Transverse colon (tissue), 4 donors: Measurements from ENCODE around the gene TBCD. TPM values are rescaled to one million over a fixed set of nuclear protein-coding genes. Genes with fewer than 3 reads are reported as not detected.

Experiments used
- DNase-seq: peaks from one replicate; pipeline ENCODE4 v3.0.0-alpha.2; 2019
- H3K27ac ChIP-seq, 4 donors: fragments of 200-600 bp; sonication (generic); 2 replicates each; pipeline ENCODE4 v1.5.1; 2016 to 2018; ENCODE audit warnings: inconsistent platforms in 4 of 4
- H3K27me3 ChIP-seq: fragments of 200-600 bp; sonication (generic); 2 replicates; pipeline ENCODE4 v1.5.1; 2017; ENCODE audit warnings: inconsistent platforms
- H3K36me3 ChIP-seq, 4 donors: fragments of 200-600 bp; sonication (generic); 2 replicates each; pipeline ENCODE4 v1.5.1; 2017 to 2019; ENCODE audit warnings: inconsistent platforms in 4 of 4
- H3K4me1 ChIP-seq, 4 donors: fragments of 200-600 bp; sonication (generic); 2 replicates each; pipeline ENCODE4 v1.5.1; 2017 to 2020; ENCODE audit warnings: inconsistent platforms in 4 of 4
- H3K4me3 ChIP-seq, 4 donors: fragments of 200-600 bp; sonication (generic); 1 replicate in 1 of 4; 2 replicates in 3 of 4; pipeline versions ENCODE4 v1.5.1 to v1.6.1; 2017 to 2019; ENCODE audit warnings: inconsistent platforms in 4 of 4
- H3K9me3 ChIP-seq, 2 donors: fragments of 200-600 bp; sonication (generic); 2 replicates each; pipeline ENCODE4 v1.5.1; 2017 to 2019; ENCODE audit warnings: inconsistent platforms in 2 of 2
- EP300 ChIP-seq: sonication (generic); formaldehyde crosslinking; IDR thresholded peaks from one replicate; pipeline ENCODE4 v1.6.1; 2017; ENCODE audit warnings: antibody characterized with exemption, low read depth
- POLR2A ChIP-seq: fragments of 450-650 bp; IDR thresholded peaks from one replicate; pipeline ENCODE4 v1.6.1; 2016; ENCODE audit warnings: antibody characterized with exemption, mild to moderate bottlenecking, moderate library complexity
- POLR2AphosphoS5 ChIP-seq, 3 donors: sonication (generic); formaldehyde crosslinking; IDR thresholded peaks; one replicate each; pipeline ENCODE4 v1.6.1; 2016; ENCODE audit warnings: antibody characterized with exemption in 3 of 3
- WGBS, 2 donors: methylation state at CpG; one replicate each; pipeline ENCODE4 v1.1.5; 2018; ENCODE audit warnings: low coverage in 1 of 2; 5-methylcytosine and 5-hydroxymethylcytosine counted together
- in situ Hi-C, 4 donors: fragments of 200-750 bp; cut with MboI; loops; one replicate each; pipeline versions ENCODE4 v1.15.0 to v1.15.1; 2017; ENCODE audit warnings: low sequenced_read_pairs in 3 of 4, low pct_ligation_motif_present in 1 of 4, low pct_unique_long_range_greater_than_20kb in 1 of 4
- intact Hi-C: fragments of 100-400 bp; cut with DNase I; formaldehyde crosslinking; loops from one replicate; pipeline ENCODE4 v1.15.1; 2023; ENCODE audit warnings: low total_unique reads
- total RNA-seq, 4 donors: library from RNA; depleted of rRNA; stranded (reverse); fragments of >200 nt; gene quantifications; one replicate each; pipeline ENCODE4 v1.1.0, GENCODE V29; 2016
- TF ChIP-seq, protein P1 (sequence below), 5 experiments: fragments of 200-600 bp in 3 of 5; fragments of 450-650 bp in 2 of 5; sonication (generic) in 3 of 5; IDR thresholded peaks; 1 replicate in 2 of 5; 2 replicates in 3 of 5; pipeline ENCODE4 v1.5.1; 2016 to 2017; ENCODE audit warnings: antibody characterized with exemption in 5 of 5, inconsistent platforms in 3 of 5, mild to moderate bottlenecking in 2 of 5, moderate library complexity in 1 of 5

The TBCD gene
- total RNA-seq, 4 donors from 2014 or later, result 38.6 to 104 (median 39.8) TPM

DNA sequence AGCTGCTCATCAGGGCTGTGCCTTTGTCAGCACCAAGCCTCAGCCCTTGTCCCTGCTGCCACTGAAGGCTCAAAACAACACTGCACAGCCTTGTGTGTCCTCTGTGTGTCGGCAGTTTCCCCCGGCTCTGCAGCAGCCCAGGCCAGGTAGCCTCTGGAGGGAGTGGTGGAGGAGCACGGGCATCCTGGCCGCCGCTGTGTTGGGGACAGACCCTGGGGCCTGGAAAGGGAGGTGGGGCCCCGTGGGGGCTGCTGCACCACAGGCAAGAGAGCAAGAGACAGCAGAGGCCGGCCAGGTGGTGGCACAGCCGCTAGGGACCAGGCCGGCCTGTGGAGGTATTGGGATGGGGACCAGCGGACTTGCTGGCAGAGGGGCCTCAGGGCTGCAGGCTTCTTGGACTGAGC is 184.9 kb downstream of the TBCD start:
- intact Hi-C loops, result no loop called here
- Histone ChIP-seq H3K36me3 (peaks cover 0 to 11% (median 0%) of the 10 kb centered on the region in 4 donors), H3K27me3 (no peaks in the 10 kb centered on the region), H3K4me3 (no peak overlapping the region), H3K9me3 (no peaks in the 10 kb centered on the region), H3K4me1 (no peaks in the 10 kb centered on the region), H3K27ac (no peak overlapping the region)
- peak; percentile 5 for DNase-seq
- in situ Hi-C loops, result no loop called here
- TF ChIP-seq POLR2AphosphoS5 (IDR thresholded peaks at IDR 0.05) (no peak), POLR2A (no peak), EP300 (no peak)
- TF ChIP-seq, protein P1, sequence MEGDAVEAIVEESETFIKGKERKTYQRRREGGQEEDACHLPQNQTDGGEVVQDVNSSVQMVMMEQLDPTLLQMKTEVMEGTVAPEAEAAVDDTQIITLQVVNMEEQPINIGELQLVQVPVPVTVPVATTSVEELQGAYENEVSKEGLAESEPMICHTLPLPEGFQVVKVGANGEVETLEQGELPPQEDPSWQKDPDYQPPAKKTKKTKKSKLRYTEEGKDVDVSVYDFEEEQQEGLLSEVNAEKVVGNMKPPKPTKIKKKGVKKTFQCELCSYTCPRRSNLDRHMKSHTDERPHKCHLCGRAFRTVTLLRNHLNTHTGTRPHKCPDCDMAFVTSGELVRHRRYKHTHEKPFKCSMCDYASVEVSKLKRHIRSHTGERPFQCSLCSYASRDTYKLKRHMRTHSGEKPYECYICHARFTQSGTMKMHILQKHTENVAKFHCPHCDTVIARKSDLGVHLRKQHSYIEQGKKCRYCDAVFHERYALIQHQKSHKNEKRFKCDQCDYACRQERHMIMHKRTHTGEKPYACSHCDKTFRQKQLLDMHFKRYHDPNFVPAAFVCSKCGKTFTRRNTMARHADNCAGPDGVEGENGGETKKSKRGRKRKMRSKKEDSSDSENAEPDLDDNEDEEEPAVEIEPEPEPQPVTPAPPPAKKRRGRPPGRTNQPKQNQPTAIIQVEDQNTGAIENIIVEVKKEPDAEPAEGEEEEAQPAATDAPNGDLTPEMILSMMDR (IDR thresholded peaks at IDR 0.05), result no peak
- 93% methylated on average over 10 of the region's 10 CpGs; no CpG with 5 or more reads in 1 of the 2 donors for WGBS, 2 donors

DNA sequence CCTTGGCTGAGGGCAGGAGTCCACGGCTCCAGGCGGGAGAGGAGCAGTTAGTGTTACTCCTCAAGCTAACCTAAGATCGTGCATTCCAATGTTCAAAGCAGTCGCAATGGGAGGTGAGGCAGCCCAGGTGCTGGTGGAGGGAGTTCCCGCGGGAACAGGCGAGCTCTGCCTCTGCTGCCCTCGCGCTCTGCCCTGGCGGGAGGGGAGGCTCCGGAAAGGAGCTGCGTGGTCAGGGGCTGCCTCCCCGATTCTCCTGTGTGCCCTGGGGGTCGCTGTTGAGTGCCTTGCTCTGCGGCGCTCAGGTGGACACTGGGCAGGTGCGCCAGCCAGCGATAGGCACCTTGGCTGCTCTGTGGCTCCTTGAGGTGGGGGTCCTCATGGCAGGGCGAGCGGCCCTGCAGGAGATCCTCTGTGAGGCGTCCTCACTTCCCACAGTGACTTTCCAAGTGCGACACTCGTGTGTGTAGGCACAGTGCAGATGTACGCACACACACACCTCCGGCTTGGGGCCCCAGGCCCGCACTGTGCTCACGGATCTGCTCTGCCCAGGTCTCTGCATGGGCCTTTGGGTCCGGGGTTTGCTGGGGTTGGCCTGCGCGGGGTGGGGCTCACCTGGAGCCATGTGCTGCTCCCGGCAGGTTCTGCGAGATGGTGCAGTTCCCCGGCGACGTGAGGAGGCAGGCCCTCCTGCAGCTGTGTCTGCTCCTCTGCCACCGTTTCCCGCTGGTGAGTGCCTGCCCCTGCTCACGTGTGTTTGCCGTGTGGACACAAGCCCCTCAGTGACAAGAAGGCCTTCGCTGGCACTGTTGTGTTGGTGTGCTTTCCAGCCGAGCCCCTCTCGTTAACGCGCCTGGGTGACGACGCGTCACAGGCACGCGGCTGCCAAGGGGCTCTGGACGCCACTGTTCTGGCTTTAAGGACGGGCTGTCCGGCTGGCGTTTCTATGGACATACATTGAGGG is 185.8 kb downstream of the TBCD start:
- in situ Hi-C loops, result no loop called here
- Histone ChIP-seq H3K9me3 (no peaks in the 10 kb centered on the region), H3K36me3 (peaks cover 0 to 13% (median 4%) of the 10 kb centered on the region in 4 donors), H3K4me1 (no peaks in the 10 kb centered on the region), H3K27me3 (no peaks in the 10 kb centered on the region), H3K4me3 (no peak overlapping the region), H3K27ac (no peak overlapping the region)
- peak; percentile 6 for DNase-seq
- WGBS, 2 donors, result 90 to 94% methylated on average over 2 to 49 of the region's 53 CpGs
- TF ChIP-seq POLR2AphosphoS5 (IDR thresholded peaks at IDR 0.05) (no peak), POLR2A (no peak), EP300 (no peak)
- TF ChIP-seq, protein P1 (IDR thresholded peaks at IDR 0.05), result no peak
- intact Hi-C loops, result no loop called here

DNA sequence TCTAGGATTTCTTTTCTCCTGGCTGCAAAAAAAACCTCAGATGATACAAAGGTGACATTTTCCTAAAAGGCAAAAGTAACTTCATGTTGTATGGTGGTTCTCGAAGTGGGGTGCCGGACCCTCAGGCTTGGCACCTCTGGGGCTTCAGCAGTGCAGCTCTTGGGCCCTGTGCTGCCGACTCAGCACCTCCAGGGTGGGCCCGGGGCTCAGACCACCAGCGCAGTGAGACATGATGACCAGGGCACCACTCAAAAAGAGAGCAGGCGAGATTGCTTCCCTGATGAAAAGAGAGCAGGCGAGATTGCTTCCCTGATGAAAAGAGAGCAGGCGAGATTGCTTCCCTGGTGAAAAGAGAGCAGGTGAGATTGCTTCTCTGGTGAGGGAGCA is 186.6 kb downstream of the TBCD start:
- 92% methylated on average over 8 of the region's 8 CpGs; no CpG with 5 or more reads in 1 of the 2 donors for WGBS, 2 donors
- peaks cover 0 to 21% (median 4%) of the 10 kb centered on the region in 4 donors for H3K36me3 ChIP-seq
- no peaks in the 10 kb centered on the region for H3K4me1 ChIP-seq
- H3K4me3 ChIP-seq, result no peak overlapping the region
- TF ChIP-seq POLR2A (no peak), EP300 (no peak), POLR2AphosphoS5 (IDR thresholded peaks at IDR 0.05) (no peak)
- TF ChIP-seq, protein P1 (IDR thresholded peaks at IDR 0.05), result no peak
- no peak for DNase-seq
- intact Hi-C loops, result no loop called here
- no peaks in the 10 kb centered on the region for H3K9me3 ChIP-seq
- in situ Hi-C loops, result no loop called here
- no peaks in the 10 kb centered on the region for H3K27me3 ChIP-seq
- no peak overlapping the region for H3K27ac ChIP-seq

DNA sequence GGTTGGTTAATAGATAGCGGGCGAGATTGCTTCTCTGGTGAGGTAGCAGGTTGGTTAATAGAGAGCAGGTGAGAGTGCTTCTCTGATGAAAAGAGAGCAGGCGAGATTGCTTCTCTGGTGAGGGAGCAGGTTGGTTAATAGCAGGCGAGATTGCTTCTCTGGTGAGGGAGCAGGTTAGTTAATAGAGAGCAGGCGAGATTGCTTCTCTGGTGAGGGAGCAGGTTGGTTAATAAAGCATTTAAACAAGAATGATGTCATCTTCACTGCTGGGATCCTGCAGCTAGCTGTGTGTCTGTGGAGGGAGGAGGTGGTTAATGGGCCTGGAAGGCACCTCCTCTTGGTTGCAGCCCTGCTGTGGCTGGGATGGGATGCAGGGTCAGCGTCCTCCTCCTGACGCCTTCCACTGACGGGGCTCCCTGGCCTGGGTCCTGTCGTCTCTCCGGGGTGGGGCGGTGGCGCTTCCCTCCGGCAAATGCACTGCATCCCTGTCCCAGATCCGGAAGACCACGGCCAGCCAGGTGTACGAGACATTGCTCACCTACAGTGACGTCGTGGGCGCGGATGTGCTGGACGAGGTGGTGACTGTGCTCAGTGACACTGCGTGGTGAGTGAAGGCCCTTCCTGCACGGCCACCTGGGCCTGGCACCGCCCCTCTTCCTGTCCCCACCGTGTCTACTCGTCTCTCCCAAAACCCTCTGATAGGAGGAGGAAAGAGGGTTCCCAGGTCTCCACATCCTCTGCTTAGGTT is 187.2 kb downstream of the TBCD start:
- Histone ChIP-seq H3K27me3 (no peaks in the 10 kb centered on the region), H3K36me3 (peaks cover 0 to 26% (median 4%) of the 10 kb centered on the region in 4 donors), H3K9me3 (no peaks in the 10 kb centered on the region), H3K4me3 (no peak overlapping the region), H3K27ac (no peak overlapping the region), H3K4me1 (no peaks in the 10 kb centered on the region)
- TF ChIP-seq EP300 (no peak), POLR2AphosphoS5 (IDR thresholded peaks at IDR 0.05) (no peak), POLR2A (no peak)
- TF ChIP-seq, protein P1 (IDR thresholded peaks at IDR 0.05), result no peak
- in situ Hi-C loops (no loop called here), intact Hi-C loops (no loop called here)
- DNase-seq, result no peak
- 90 to 100% methylated on average over 3 to 26 of the region's 26 CpGs for WGBS, 2 donors
